ENCODE results near the gene BRPF1. TPM values are rescaled to one million over a fixed set of nuclear protein-coding genes. Genes with fewer than 3 reads are reported as not detected.

Gene BRPF1
- total RNA-seq, 4 donors from 2014 or later, result 18.0 to 25.4 (median 21.6) TPM

GRCh38 chr3:9761919-9762318, 30.4 kb downstream of the BRPF1 start:
- 92 to 100% methylated on average over 1 to 5 of the region's 5 CpGs for WGBS, 2 donors (ENCODE audit: low coverage in 1 of 2)
- Histone ChIP-seq H3K9me3 (no peaks in the 10 kb centered on the region), H3K4me3 (no peak overlapping the region), H3K27me3 (no peaks in the 10 kb centered on the region), H3K4me1 (peaks cover 0 to 13% (median 0%) of the 10 kb centered on the region in 3 donors), H3K27ac (no peak overlapping the region), H3K36me3 (peaks cover 0 to 98% of the 10 kb centered on the region in 2 donors)
- ATAC-seq, result no peak
- no peak for TF ChIP-seq CTCF (IDR thresholded peaks at IDR 0.05)
- no peak for TF ChIP-seq EP300 (IDR thresholded peaks at IDR 0.05)
- no peak for TF ChIP-seq POLR2AphosphoS5 (IDR thresholded peaks at IDR 0.05)
- no peak for TF ChIP-seq POLR2A (IDR thresholded peaks at IDR 0.05)

GRCh38 chr3:9762871-9763270, 31.3 kb downstream of the BRPF1 start:
- peaks cover 0 to 22% (median 6%) of the 10 kb centered on the region in 3 donors for H3K4me1 ChIP-seq
- TF ChIP-seq EP300 (IDR thresholded peaks at IDR 0.05), result no peak
- ATAC-seq, result no peak
- no peaks in the 10 kb centered on the region for H3K9me3 ChIP-seq
- WGBS, 2 donors (ENCODE audit: low coverage in 1 of 2), result 100% methylated on average over 1 of the region's 8 CpGs; no CpG with 5 or more reads in 1 of the 2 donors
- H3K36me3 ChIP-seq, result peaks cover 0 to 90% of the 10 kb centered on the region in 2 donors
- no peaks in the 10 kb centered on the region for H3K27me3 ChIP-seq
- H3K4me3 ChIP-seq, result no peak overlapping the region
- H3K27ac ChIP-seq, result no peak overlapping the region

- Histone ChIP-seq H3K4me3 (no peak overlapping the region), H3K36me3 (peaks cover 0 to 60% of the 10 kb centered on the region in 2 donors), H3K27ac (no peak overlapping the region), H3K27me3 (no peaks in the 10 kb centered on the region), H3K4me1 (peaks cover 3 to 47% (median 27%) of the 10 kb centered on the region in 3 donors), H3K9me3 (no peaks in the 10 kb centered on the region)
- 100% methylated on average over 3 of the region's 4 CpGs; no CpG with 5 or more reads in 1 of the 2 donors for WGBS, 2 donors (ENCODE audit: low coverage in 1 of 2)
- TF ChIP-seq POLR2A (IDR thresholded peaks at IDR 0.05) (no peak), CTCF (IDR thresholded peaks at IDR 0.05) (no peak), EP300 (IDR thresholded peaks at IDR 0.05) (no peak), POLR2AphosphoS5 (IDR thresholded peaks at IDR 0.05) (no peak)
- no peak for ATAC-seq
These were observed 34.3 kb downstream of the BRPF1 start for GRCh38 chr3:9765865-9766264.

GRCh38 chr3:9767418-9767817, 35.9 kb downstream of the BRPF1 start:
- Histone ChIP-seq H3K4me1 (peaks cover 3 to 53% (median 28%) of the 10 kb centered on the region in 3 donors), H3K9me3 (no peaks in the 10 kb centered on the region), H3K4me3 (no peak overlapping the region), H3K27me3 (no peaks in the 10 kb centered on the region), H3K36me3 (peaks cover 0 to 45% of the 10 kb centered on the region in 2 donors), H3K27ac (peak overlapping the region in 3 of 4 donors; percentile 52 to 93 (median 88))
- WGBS, 2 donors (ENCODE audit: low coverage in 1 of 2), result 24 to 48% methylated on average over 2 to 5 of the region's 7 CpGs
- TF ChIP-seq EP300 (IDR thresholded peaks at IDR 0.05) (no peak), POLR2A (IDR thresholded peaks at IDR 0.05) (no peak), CTCF (IDR thresholded peaks at IDR 0.05) (no peak), POLR2AphosphoS5 (IDR thresholded peaks at IDR 0.05) (no peak)
- ATAC-seq, result no peak

GRCh38 chr3:9768141-9768775, 36.7 kb downstream of the BRPF1 start:
- Histone ChIP-seq H3K9me3 (no peaks in the 10 kb centered on the region), H3K36me3 (peaks cover 0 to 37% of the 10 kb centered on the region in 2 donors), H3K4me1 (peaks cover 3 to 53% (median 28%) of the 10 kb centered on the region in 3 donors), H3K27ac (peak overlapping the region in 3 of 4 donors; percentile 88 to 93 (median 91)), H3K27me3 (no peaks in the 10 kb centered on the region), H3K4me3 (peak overlapping the region in 1 of 2 donors; percentile 88)
- TF ChIP-seq CTCF (IDR thresholded peaks at IDR 0.05) (no peak), POLR2AphosphoS5 (IDR thresholded peaks at IDR 0.05) (no peak), POLR2A (IDR thresholded peaks at IDR 0.05) (no peak), EP300 (IDR thresholded peaks at IDR 0.05) (no peak)
- 38 to 51% methylated on average over 4 of the region's 6 CpGs for WGBS, 2 donors (ENCODE audit: low coverage in 1 of 2)
- ATAC-seq, result no peak
